ENCODE data around the gene ABLIM1. TPM values are rescaled to one million over a fixed set of nuclear protein-coding genes. Genes with fewer than 3 reads are reported as not detected.

Gene ABLIM1
- total RNA-seq, 1 experiment from 2014 or later: 62.1 TPM

DNA sequence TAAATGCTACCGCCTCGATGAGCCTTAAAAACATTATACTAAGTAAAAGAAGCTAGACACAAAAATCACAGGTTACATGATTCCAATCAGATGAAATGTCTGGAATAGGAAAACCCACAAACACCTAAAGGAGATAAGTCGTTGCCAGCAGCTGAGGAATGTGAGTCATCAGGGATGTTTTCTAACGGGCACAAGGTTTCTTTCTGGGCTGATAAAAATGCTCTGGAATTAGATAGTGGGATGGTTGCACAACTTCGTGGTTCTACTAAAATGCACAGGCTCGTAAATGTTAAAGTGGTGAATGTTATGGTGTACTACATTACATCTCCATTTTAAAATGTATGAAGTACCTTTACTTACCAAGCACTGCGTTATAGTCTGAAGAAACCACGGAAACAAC lies 9.7 kb downstream of the ABLIM1 start:
- ChIA-PET POLR2A (no interaction called here), CTCF (no interaction called here)
- no peak for DNase-seq (ENCODE audit: low spot score)
- ATAC-seq: no peak
- TF ChIP-seq, protein P1, sequence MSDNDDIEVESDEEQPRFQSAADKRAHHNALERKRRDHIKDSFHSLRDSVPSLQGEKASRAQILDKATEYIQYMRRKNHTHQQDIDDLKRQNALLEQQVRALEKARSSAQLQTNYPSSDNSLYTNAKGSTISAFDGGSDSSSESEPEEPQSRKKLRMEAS (CRISPR knock-in tag; IDR thresholded peaks at IDR 0.05): no peak
- no peak for TF ChIP-seq CBFB (CRISPR knock-in tag; IDR thresholded peaks at IDR 0.05; ENCODE audit: low read depth)
- no peak for TF ChIP-seq SP1 (CRISPR knock-in tag; conservative IDR thresholded peaks at IDR 0.05)
- TF ChIP-seq, protein P2, sequence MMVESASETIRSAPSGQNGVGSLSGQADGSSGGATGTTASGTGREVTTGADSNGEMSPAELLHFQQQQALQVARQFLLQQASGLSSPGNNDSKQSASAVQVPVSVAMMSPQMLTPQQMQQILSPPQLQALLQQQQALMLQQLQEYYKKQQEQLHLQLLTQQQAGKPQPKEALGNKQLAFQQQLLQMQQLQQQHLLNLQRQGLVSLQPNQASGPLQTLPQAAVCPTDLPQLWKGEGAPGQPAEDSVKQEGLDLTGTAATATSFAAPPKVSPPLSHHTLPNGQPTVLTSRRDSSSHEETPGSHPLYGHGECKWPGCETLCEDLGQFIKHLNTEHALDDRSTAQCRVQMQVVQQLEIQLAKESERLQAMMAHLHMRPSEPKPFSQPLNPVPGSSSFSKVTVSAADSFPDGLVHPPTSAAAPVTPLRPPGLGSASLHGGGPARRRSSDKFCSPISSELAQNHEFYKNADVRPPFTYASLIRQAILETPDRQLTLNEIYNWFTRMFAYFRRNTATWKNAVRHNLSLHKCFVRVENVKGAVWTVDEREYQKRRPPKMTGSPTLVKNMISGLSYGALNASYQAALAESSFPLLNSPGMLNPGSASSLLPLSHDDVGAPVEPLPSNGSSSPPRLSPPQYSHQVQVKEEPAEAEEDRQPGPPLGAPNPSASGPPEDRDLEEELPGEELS (CRISPR knock-in tag; IDR thresholded peaks at IDR 0.05): no peak
- no peak for TF ChIP-seq MXD4 (CRISPR knock-in tag; IDR thresholded peaks at IDR 0.05; ENCODE audit: borderline replicate concordance)
- H3K36me3 Mint-ChIP-seq: no peaks in the 10 kb centered on the region
- no peak overlapping the region for H3K4me3 Mint-ChIP-seq
- H3K27me3 Mint-ChIP-seq (ENCODE audit: low read depth): no peaks in the 10 kb centered on the region
- H3K27ac Mint-ChIP-seq: no peak overlapping the region
- H3K9me3 Mint-ChIP-seq: no peaks in the 10 kb centered on the region
- H3K4me1 Mint-ChIP-seq: peaks cover 3% of the 10 kb centered on the region; the same call in 1 of the 2 replicates

DNA sequence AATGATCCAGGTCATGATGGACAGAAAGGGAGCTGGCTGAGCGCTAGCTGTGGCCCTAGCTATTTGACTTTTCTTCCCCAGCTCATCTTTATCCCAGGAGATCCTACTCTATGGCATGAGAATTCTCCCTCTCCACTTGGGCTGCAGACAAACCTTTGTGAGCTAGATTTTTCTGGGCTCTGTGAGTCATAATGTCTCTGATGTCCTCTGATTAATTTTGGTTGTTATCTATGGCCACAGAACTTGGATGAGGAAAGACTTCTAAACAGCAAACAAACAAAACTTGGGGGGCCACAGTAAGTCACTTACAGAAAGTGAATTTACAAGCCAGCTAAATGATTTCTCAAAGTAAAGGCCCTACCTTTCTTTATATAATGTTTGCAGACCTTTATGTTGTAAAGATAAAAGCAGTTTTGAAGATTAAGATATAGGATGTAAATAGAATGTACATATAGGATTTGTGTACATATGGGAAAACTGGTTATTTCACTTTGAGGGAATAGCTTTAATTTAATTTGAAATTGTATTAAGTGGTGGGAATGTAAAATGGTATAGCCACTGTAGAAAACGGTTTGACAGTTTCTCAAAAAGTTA lies 10.4 kb downstream of the ABLIM1 start:
- Mint-ChIP-seq H3K4me1 (peaks cover 3% of the 10 kb centered on the region; the same call in 1 of the 2 replicates), H3K36me3 (no peaks in the 10 kb centered on the region), H3K4me3 (no peak overlapping the region), H3K27ac (no peak overlapping the region), H3K9me3 (no peaks in the 10 kb centered on the region), H3K27me3 (ENCODE audit: low read depth) (no peaks in the 10 kb centered on the region)
- no peak for DNase-seq (ENCODE audit: low spot score)
- ChIA-PET CTCF (no interaction called here), POLR2A (no interaction called here)
- ATAC-seq: no peak
- TF ChIP-seq ZNF317 (CRISPR knock-in tag; IDR thresholded peaks at IDR 0.05; ENCODE audit: borderline replicate concordance, low read depth) (no peak), NFYB (CRISPR knock-in tag; conservative IDR thresholded peaks at IDR 0.05; ENCODE audit: low read depth) (no peak), ZNF263 (CRISPR knock-in tag; IDR thresholded peaks at IDR 0.05; ENCODE audit: low read depth) (no peak), RELA (CRISPR knock-in tag; IDR thresholded peaks at IDR 0.05; ENCODE audit: borderline replicate concordance) (no peak), ESRRA (CRISPR knock-in tag; IDR thresholded peaks at IDR 0.05; ENCODE audit: borderline replicate concordance) (no peak), ZNF138 (CRISPR knock-in tag; conservative IDR thresholded peaks at IDR 0.05) (no peak), ZNF121 (CRISPR knock-in tag; IDR thresholded peaks at IDR 0.05) (no peak), SOX15 (CRISPR knock-in tag; IDR thresholded peaks at IDR 0.05) (no peak), ZNF219 (CRISPR knock-in tag; IDR thresholded peaks at IDR 0.05; ENCODE audit: borderline replicate concordance) (no peak), CBFB (CRISPR knock-in tag; IDR thresholded peaks at IDR 0.05; ENCODE audit: low read depth) (no peak), MYBL2 (CRISPR knock-in tag; IDR thresholded peaks at IDR 0.05) (no peak), ZNF232 (CRISPR knock-in tag; IDR thresholded peaks at IDR 0.05) (no peak), TEAD1 (CRISPR knock-in tag; IDR thresholded peaks at IDR 0.05) (no peak)
- TF ChIP-seq, protein P3, sequence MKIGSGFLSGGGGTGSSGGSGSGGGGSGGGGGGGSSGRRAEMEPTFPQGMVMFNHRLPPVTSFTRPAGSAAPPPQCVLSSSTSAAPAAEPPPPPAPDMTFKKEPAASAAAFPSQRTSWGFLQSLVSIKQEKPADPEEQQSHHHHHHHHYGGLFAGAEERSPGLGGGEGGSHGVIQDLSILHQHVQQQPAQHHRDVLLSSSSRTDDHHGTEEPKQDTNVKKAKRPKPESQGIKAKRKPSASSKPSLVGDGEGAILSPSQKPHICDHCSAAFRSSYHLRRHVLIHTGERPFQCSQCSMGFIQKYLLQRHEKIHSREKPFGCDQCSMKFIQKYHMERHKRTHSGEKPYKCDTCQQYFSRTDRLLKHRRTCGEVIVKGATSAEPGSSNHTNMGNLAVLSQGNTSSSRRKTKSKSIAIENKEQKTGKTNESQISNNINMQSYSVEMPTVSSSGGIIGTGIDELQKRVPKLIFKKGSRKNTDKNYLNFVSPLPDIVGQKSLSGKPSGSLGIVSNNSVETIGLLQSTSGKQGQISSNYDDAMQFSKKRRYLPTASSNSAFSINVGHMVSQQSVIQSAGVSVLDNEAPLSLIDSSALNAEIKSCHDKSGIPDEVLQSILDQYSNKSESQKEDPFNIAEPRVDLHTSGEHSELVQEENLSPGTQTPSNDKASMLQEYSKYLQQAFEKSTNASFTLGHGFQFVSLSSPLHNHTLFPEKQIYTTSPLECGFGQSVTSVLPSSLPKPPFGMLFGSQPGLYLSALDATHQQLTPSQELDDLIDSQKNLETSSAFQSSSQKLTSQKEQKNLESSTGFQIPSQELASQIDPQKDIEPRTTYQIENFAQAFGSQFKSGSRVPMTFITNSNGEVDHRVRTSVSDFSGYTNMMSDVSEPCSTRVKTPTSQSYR (CRISPR knock-in tag; IDR thresholded peaks at IDR 0.05): no peak
- TF ChIP-seq, protein P4, sequence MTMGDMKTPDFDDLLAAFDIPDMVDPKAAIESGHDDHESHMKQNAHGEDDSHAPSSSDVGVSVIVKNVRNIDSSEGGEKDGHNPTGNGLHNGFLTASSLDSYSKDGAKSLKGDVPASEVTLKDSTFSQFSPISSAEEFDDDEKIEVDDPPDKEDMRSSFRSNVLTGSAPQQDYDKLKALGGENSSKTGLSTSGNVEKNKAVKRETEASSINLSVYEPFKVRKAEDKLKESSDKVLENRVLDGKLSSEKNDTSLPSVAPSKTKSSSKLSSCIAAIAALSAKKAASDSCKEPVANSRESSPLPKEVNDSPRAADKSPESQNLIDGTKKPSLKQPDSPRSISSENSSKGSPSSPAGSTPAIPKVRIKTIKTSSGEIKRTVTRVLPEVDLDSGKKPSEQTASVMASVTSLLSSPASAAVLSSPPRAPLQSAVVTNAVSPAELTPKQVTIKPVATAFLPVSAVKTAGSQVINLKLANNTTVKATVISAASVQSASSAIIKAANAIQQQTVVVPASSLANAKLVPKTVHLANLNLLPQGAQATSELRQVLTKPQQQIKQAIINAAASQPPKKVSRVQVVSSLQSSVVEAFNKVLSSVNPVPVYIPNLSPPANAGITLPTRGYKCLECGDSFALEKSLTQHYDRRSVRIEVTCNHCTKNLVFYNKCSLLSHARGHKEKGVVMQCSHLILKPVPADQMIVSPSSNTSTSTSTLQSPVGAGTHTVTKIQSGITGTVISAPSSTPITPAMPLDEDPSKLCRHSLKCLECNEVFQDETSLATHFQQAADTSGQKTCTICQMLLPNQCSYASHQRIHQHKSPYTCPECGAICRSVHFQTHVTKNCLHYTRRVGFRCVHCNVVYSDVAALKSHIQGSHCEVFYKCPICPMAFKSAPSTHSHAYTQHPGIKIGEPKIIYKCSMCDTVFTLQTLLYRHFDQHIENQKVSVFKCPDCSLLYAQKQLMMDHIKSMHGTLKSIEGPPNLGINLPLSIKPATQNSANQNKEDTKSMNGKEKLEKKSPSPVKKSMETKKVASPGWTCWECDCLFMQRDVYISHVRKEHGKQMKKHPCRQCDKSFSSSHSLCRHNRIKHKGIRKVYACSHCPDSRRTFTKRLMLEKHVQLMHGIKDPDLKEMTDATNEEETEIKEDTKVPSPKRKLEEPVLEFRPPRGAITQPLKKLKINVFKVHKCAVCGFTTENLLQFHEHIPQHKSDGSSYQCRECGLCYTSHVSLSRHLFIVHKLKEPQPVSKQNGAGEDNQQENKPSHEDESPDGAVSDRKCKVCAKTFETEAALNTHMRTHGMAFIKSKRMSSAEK (CRISPR knock-in tag; IDR thresholded peaks at IDR 0.05; ENCODE audit: borderline replicate concordance): no peak
- TF ChIP-seq, protein P5, sequence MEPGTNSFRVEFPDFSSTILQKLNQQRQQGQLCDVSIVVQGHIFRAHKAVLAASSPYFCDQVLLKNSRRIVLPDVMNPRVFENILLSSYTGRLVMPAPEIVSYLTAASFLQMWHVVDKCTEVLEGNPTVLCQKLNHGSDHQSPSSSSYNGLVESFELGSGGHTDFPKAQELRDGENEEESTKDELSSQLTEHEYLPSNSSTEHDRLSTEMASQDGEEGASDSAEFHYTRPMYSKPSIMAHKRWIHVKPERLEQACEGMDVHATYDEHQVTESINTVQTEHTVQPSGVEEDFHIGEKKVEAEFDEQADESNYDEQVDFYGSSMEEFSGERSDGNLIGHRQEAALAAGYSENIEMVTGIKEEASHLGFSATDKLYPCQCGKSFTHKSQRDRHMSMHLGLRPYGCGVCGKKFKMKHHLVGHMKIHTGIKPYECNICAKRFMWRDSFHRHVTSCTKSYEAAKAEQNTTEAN (CRISPR knock-in tag; IDR thresholded peaks at IDR 0.05): no peak
- TF ChIP-seq, protein P6, sequence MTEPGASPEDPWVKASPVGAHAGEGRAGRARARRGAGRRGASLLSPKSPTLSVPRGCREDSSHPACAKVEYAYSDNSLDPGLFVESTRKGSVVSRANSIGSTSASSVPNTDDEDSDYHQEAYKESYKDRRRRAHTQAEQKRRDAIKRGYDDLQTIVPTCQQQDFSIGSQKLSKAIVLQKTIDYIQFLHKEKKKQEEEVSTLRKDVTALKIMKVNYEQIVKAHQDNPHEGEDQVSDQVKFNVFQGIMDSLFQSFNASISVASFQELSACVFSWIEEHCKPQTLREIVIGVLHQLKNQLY (CRISPR knock-in tag; IDR thresholded peaks at IDR 0.05): no peak
- TF ChIP-seq, protein P7, sequence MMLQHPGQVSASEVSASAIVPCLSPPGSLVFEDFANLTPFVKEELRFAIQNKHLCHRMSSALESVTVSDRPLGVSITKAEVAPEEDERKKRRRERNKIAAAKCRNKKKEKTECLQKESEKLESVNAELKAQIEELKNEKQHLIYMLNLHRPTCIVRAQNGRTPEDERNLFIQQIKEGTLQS (CRISPR knock-in tag; conservative IDR thresholded peaks at IDR 0.05): no peak
- TF ChIP-seq, protein P8, sequence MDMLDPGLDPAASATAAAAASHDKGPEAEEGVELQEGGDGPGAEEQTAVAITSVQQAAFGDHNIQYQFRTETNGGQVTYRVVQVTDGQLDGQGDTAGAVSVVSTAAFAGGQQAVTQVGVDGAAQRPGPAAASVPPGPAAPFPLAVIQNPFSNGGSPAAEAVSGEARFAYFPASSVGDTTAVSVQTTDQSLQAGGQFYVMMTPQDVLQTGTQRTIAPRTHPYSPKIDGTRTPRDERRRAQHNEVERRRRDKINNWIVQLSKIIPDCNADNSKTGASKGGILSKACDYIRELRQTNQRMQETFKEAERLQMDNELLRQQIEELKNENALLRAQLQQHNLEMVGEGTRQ (CRISPR knock-in tag; IDR thresholded peaks at IDR 0.05): no peak
